ENCODE data around the gene SERTAD3.
"Not testable (repeated sequence)": the region's sequence is repeated elsewhere in the genome, so short reads cannot be mapped to it uniquely, and the experiment has no call there.

The SERTAD3 gene

DNA sequence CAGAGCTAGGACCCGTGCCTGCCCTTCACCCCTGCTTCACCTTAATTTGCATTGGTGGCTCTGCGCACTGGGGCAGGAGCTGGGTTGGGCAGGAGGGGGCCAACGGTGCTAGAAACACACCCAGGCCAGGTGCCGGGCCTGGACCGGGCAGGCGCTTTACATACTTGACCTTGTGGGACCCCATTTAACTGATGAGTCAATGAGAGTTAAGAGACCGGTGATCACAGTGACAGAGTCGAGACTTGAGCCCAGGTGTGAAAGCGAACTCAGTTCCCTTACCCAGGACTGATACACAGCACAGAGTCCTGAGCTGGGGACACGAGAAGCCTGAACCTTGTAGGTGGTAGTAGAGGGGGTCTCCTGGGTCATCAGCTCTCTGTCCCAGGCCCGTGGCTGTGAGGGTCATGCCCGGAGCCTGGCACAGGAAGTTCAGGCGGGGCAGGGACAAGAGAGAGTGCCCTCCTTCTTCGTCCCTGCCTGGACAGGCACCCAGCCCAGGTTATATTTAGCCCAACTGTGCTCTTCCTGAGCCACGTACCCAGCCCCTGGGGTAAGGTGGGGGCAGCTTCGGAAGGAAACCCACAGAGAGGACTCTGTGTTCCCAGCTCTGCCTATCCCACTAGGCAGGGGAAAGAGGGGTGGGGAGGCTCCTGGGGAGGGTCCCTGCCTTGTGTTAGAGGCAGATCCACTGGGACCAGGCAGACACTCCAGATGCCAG, 32.9 kb downstream of the SERTAD3 start:
- DNase-seq (ENCODE audit: low read depth in 2 of 2), result no peak

DNA sequence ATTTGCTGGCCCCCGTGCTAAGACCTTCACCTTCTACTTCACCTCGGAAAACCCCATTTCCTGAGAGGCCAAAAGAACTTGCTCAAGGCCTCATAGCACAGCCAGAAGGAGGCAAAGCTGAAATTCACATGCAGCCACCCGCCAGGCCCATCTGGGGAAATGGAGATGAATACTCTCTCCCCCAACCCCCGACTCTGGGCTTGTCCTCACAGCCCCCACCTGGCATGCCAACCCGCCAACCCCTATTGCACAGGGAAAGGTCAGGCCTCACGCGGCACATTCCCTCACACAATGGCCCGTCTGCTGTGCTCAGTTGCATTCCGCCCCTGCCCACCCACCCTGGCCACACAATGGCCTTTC, 34.1 kb downstream of the SERTAD3 start:
- no peak for DNase-seq (ENCODE audit: low read depth in 2 of 2)

DNA sequence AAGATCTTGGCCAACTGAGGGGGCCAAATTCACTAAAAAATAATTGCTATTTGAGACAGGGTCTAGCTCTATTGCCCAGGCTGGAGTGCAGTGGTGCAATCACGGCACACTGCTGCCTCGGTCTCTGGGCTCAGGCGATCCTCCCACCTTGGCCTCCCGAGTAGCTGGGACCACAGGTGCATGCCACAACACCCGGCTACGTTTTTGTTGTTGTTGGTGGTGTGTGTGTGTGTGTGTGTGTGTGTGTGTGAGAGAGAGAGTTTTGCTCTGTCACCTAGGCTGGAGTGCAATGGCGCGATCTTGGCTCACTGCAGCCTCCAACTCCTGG, 35.6 kb downstream of the SERTAD3 start:
- not testable (repeated sequence) for DNase-seq (ENCODE audit: low read depth in 2 of 2)

DNA sequence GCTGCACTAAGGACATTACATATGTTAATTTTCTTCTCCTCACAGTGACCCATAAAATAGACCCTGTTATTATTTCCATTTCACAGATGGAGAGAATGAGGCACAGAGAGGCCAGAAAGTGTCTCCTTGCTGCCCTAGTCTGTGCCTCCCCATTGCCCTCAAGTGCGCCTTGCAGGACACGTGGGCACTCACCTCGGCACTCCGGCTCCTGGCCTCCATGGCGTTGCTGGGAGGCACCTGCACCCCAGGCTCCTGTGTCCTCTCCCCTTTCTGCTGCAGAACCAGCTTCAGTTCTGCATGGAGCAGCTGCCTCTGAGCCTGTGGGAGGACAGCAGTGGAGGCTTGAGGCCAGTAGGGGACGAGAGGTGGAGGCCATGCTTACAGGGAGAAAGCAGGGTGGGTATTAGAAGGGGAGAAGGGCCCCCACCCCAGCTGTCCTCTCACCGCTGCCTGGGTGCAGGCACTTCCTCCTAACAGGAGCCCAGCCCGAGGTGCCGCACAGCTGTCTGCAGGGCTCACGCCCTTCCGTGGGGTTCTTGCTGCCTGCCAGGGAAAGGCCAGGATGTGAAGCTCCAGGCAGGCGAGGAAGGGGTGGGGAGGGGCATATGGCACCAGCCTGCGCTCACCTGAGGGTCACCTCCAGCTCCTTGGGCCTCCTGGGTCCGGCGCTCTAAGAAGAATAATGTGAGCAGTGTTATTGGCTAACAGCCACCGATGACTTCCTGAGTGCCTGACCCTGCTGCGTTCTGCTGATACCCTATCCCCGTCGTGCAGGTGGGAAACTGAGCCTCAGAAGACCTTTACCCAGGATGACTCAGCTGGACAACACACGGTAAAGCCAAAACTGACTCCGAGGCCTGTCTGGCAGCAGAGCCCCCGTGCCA, 36.2 kb downstream of the SERTAD3 start:
- DNase-seq (ENCODE audit: low read depth in 2 of 2), result no peak

DNA sequence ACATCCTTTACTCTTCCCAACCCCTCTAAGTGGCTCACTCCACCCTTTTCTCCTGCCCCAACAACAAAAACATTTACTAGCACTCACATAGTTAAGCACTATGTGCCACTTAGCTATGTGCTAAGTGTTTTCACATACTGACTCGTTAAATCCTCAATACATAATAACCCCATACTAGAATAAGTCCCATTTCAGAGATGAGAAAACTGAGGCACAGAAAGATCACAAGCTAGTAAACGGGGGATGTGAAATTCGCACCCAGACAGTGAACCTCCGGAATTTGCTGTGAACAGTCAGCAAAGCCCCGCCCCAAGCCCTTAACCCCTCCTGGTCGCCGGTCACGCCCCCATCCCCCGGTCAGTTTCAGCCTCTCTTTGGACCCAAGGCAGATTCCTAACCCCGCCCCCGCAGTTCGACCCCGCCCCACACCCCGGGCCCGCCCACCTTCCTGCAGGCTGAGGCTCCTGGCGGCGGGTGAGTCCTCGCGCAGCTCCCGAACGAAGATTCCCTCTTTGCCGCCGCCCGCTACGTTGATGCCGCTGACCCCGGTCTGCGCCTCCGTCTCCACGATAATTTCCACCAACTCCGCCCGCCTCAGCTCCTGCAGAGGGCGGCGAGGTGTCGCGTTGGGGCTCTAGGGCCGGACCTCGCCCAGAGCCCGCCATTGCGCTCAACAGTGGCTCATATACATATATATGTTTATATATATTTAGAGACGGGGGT, 40.7 kb downstream of the SERTAD3 start:
- DNase-seq (ENCODE audit: low read depth in 2 of 2), result peak; percentile 76 to 86

DNA sequence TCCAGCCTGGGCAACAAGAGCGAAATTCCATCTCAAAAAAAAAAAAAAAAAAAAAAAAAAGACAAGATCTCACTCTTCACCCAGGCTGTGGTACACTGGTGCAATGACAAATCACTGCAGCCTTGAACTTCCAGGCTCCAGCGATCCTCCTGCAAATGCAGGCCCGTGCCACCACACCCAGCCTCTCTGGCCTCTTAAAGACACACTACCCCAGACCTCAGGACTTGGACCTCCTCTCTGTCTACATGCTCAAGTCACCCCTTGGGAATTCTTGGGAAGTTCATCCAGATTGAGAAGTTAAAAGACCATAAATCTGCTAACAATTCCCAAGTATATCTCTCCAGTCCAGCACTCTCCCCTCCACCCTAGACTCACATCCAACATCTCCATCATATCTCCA, 43.6 kb downstream of the SERTAD3 start:
- DNase-seq (ENCODE audit: low read depth in 2 of 2), result no peak

DNA sequence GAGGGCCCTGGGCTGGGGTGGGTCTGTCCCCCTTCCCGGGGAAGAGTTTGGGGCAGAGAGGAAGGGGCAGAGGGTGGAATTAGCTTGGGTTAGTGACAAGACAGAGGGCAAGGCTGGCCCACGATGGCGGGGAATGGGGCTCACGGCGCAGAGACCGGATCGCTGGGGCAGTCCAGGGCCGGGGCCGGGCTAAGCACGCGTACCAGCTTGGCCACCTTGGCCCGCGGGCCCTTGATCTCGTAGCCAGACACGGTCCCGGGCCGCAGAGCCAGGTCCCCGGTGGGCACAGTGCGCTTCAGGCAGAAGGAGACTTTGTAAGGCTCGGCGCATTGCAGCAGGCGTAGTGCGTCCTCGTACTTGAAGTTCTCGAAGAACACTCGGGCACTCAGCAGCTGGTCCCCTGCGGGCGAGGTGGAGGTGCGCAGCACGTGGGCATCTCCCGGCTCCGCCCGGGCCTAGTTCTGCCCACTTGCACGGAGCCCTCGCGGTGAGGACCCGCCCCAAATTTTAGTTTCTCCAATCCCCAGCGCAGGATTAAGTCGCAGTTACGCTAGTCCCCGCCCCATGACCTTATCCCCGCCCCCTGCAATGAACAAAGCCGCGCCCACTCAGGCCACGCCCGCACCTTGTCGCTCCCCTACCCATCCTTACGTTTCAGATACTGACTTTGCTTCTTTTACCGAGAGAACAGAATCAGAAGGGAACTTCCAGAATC, 45.6 kb downstream of the SERTAD3 start:
- DNase-seq (ENCODE audit: low read depth in 2 of 2), result peak; percentile 32 to 63

DNA sequence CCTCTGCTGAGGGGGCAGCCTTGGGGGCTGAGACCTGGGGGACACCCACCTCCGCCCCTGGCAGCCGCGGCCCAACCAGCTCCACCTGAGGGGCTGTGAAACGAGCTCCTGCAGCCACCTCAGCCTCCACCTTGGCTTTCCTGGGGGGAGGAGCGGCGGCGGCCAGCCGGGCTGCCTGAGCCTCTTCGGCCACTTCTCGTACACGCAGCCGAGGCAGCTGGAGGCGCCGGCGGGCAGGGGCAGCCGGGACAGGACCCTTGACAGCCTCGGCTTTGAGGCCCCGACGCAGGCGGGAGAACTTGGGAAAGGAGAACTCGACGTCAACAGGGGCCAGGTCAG, 46.6 kb downstream of the SERTAD3 start:
- DNase-seq (ENCODE audit: low read depth in 2 of 2), result no peak

DNA sequence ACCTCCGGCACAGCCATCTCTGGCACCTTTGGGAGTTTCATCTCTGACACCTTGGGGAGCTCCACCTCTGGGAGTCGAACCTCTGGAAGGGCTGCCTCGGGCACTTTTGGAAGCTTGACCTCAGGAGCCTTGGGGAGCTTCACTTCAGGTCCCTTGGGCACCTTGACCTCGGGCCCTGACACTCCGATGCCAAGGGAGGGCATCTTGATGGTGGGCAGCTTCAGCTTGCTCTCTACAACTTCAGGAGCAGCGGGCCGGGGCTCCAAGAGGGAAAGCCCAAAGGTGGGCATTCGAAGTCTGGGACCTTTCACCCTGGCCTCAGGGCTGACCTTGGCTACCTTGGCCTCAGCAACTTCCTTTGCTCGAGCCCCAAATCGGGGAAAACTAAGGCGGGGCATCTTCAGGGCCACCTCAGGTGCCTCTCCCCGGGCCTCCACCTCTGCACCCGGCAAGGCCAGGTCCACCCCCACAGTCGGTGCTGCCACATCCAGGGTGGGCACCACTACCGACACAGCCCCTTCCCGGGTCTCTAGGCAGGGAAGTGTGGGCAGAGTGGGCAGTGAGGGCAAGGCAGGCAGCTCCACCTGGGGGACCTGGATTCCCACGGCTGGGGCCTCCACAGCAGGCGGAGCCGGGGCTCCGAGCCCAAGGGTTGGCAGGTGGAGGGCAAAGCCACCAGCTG, 47.1 kb downstream of the SERTAD3 start:
- no peak for DNase-seq (ENCODE audit: low read depth in 2 of 2)

DNA sequence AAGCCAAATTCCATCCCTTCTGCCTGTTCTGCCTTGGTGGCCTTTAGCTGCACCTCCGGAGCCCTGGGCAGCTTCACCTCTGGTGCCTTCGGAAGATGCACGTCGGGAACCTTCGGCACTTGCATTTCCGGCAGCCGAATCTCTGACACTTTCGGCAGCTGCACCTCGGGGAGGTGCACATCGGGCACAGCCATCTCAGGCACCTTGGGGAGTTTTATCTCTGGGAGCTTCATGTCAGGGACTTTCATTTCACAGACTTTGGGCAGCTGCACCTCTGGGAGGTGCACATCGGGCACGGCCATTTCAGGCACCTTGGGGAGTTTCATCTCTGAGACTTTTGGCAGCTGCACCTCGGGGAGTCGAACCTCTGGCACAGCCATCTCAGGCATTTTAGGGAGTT, 48.2 kb downstream of the SERTAD3 start:
- DNase-seq (ENCODE audit: low read depth in 2 of 2), result no peak

DNA sequence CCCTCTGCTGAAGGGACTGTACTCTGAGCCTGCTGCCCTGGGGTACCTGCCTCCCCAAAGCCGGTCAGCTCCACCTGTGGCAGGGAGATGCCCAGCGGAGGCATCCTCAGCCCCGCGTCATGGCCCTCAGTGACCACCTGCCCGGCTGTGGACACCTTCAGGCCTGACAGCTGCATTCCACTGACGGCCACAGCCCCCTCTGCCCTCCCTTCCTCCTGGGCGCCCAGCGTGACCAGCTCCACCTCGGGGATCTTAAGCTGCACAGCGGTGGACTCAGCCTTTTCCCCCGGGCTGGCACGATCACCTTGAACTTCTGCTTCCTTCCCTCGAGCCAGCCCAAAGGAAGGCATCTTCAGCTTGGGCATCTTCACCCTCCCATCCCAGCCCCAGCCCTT, 49.3 kb downstream of the SERTAD3 start:
- DNase-seq (ENCODE audit: low read depth in 2 of 2), result no peak

DNA sequence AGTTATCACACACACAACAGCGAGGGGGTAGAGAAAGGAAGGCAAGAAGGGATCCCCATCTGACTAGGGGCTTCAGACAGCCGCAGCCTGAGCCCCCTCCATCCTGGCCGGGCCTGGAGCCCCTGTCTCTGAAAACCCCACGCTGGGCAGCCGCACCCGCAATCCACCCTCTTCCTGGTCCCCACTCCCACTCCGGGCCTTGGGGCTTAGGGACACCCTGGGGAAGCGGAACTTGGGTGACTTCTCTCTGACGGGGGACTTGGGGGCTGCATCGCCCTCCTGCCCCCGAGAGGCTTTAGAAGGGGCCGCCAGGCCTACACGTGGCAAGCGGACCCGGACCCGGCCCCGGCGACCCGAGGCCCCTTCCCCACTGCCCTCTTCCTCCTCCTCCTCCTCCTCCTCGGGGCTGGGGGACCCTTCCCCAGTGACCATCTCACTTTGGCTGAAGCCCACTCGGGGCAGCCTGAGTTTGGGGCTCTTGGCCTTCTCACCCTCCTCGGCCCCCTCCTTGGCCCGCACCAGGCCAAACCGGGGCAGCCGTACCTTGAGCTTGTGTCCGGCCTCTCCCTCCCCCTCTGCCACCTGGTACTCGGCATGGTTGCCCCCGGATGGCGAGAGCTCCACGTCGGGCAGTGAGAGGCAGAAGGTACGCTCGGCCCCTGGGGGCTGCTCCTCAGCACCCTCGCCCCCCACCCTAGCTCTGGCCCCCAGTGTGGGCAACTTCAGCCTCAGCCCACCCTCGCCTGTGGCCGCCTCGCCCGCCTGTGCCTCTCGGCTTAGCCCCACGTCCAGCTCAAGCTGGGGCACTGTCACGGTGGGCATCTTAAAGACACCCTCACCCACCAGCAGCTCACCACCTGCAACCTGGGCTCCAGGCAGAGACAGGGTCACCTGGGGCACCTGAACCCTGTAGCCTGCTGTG, 50.0 kb downstream of the SERTAD3 start:
- no peak for DNase-seq (ENCODE audit: low read depth in 2 of 2)

DNA sequence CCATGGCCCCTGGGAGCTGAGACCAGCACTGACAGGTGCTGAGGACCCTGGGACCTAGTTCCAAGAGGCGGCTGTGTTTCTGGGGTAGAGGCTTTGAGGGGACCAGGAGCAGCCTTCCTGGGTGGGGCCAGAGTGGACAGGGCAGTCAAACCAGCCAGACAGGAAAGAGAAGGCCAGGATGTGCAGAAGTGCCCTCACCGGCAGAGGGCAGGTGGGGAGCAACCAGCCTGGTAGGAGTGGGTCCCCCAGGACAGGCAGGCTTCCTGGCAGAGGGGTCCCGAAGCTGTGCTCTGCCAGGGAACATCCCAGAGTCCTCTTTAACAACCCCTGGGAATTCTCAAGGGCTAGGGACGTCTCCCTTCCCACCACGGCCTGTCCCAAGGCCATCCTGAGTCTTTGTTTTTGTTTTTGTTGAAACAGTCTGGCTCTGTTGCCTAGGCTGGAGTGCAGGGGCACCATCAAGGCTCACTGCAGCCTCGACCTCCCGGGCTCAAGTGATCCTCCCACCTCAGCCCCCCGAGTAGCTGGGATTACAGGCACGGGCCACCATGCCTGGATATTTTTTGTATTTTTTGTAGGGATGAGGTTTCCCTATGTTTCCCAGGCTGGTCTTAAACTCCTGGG, 51.1 kb downstream of the SERTAD3 start:
- no peak for DNase-seq (ENCODE audit: low read depth in 2 of 2)

DNA sequence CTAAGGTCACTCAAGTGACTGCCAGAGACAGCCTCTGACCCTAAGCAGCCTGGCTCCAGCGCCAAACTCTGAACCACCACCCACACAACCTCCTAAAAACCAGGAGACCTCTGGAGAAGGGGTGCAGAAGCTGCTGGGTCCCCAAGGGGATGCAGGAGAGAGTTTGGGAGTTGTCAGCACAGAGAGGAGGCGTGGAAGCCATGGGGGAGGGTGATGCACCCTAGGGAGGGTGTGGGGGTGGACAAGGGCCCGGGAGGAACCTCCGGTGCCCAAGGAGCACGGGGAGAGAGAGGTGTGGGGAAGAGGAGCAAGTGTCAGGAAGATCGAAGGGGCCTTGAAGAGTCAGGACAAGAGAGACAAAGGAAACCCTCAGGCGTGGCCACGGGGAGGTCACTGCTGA, 52.0 kb downstream of the SERTAD3 start:
- no peak for DNase-seq (ENCODE audit: low read depth in 2 of 2)

Data from stimulated activated CD8-positive, alpha-beta memory T cell treated with anti-CD3 and anti-CD28 coated beads, Interleukin-15, amount 100 ng/mL, for 48 hours (primary cell).